Keratinocyte (primary cell): ENCODE measurements around the gene FZR1. TPM values are rescaled to one million over a fixed set of nuclear protein-coding genes. Genes with fewer than 3 reads are reported as not detected.

Source experiments
- DNase-seq: peaks from one replicate; pipeline ENCODE4 v3.0.0-alpha.2; 2011; ENCODE audit warnings: low read depth, missing footprints, low spot score
- FAIRE-seq: peaks from 2 replicates; lab custom pipeline; 2011; peaks lifted over from hg19 to GRCh38; lab: Jason Lieb, UNC
- H2AFZ ChIP-seq: 2 replicates; pipeline ENCODE4 v1.6.0; 2012; ENCODE audit warnings: low read length, control low read depth, inconsistent platforms; ENCODE audit not compliant: control insufficient read depth
- H3K27ac ChIP-seq: 2 replicates; pipeline ENCODE4 v1.5.1; 2011; ENCODE audit warnings: low read length; ENCODE audit not compliant: control insufficient read depth, insufficient read depth
- H3K27me3 ChIP-seq: 3 replicates; pipeline ENCODE4 v1.6.0; 2011; ENCODE audit warnings: low read length; ENCODE audit not compliant: control insufficient read depth, insufficient read depth; ENCODE audit errors: extremely low read depth
- H3K36me3 ChIP-seq, 2 experiments: 2 replicates in 1 of 2; 3 replicates in 1 of 2; pipeline ENCODE4 v1.5.1; 2011; ENCODE audit warnings: low read length in 2 of 2, mild to moderate bottlenecking in 1 of 2; ENCODE audit not compliant: control insufficient read depth in 2 of 2, insufficient read depth in 2 of 2; ENCODE audit errors: extremely low read depth in 1 of 2
- H3K4me1 ChIP-seq: 3 replicates; pipeline ENCODE4 v1.5.1; 2011; ENCODE audit warnings: low read length; ENCODE audit not compliant: control insufficient read depth, insufficient read depth; ENCODE audit errors: extremely low read depth
- H3K4me2 ChIP-seq: 3 replicates; pipeline ENCODE4 v1.6.0; 2011; ENCODE audit warnings: low read depth, low read length; ENCODE audit not compliant: control insufficient read depth, insufficient read depth; ENCODE audit errors: extremely low read depth
- H3K4me3 ChIP-seq, 3 experiments: fragments of 200-600 bp in 1 of 3; sonication (generic) in 1 of 3; 2 replicates in 2 of 3; 3 replicates in 1 of 3; pipeline ENCODE4 v1.5.1; 2011 to 2016; ENCODE audit warnings: low read length in 3 of 3, mild to moderate bottlenecking in 3 of 3, control low read depth in 2 of 3, inconsistent platforms in 1 of 3, low read depth in 1 of 3, mixed read lengths in 1 of 3, mixed run types in 1 of 3, moderate library complexity in 1 of 3; ENCODE audit not compliant: control insufficient read depth in 2 of 3, insufficient read depth in 2 of 3; ENCODE audit errors: extremely low read depth in 1 of 3
- H3K79me2 ChIP-seq: 2 replicates; pipeline ENCODE4 v1.6.0; 2012; ENCODE audit warnings: low read length; ENCODE audit not compliant: control insufficient read depth, insufficient read depth
- H3K9ac ChIP-seq: 3 replicates; pipeline ENCODE4 v1.6.0; 2011; ENCODE audit warnings: low read length; ENCODE audit not compliant: control insufficient read depth, insufficient read depth; ENCODE audit errors: extremely low read depth
- H3K9me1 ChIP-seq: 3 replicates; pipeline ENCODE4 v1.6.0; 2011; ENCODE audit warnings: low read length; ENCODE audit not compliant: control insufficient read depth, insufficient read depth; ENCODE audit errors: extremely low read depth
- H3K9me3 ChIP-seq: 2 replicates; pipeline ENCODE4 v1.5.1; 2012; ENCODE audit warnings: low read depth, low read length; ENCODE audit not compliant: control insufficient read depth
- H4K20me1 ChIP-seq: 3 replicates; pipeline ENCODE4 v1.6.0; 2011; ENCODE audit warnings: low read length; ENCODE audit not compliant: control insufficient read depth, insufficient read depth; ENCODE audit errors: extremely low read depth
- EZH2 ChIP-seq: IDR thresholded peaks from one replicate; pipeline ENCODE4 v1.6.1; 2012; ENCODE audit warnings: inconsistent platforms, mild to moderate bottlenecking, low read length, moderate library complexity
- dilution Hi-C: fragments of 300-500 bp; cut with MboI; formaldehyde crosslinking; loops from one replicate; pipeline ENCODE4 v1.7.0; 2020; ENCODE audit warnings: low sequenced_read_pairs; ENCODE audit not compliant: extremely low pct_ligation_motif_present
- polyA plus RNA-seq, 5 experiments: library from polyadenylated mRNA; depleted of rRNA in 3 of 5; stranded (reverse) in 3 of 5; stranded (forward) in 1 of 5; unstranded in 1 of 5; fragments of >200 nt; gene quantifications; 1 replicate in 1 of 5; 2 replicates in 3 of 5; 3 replicates in 1 of 5; pipeline versions ENCODE4 v1.2.1 to v1.2.3, GENCODE V29; 2011 to 2012; ENCODE audit warnings: missing spikeins in 2 of 5, low read depth in 1 of 5, low replicate concordance in 1 of 5
- TF ChIP-seq, protein P1 (sequence below), 3 experiments: IDR thresholded peaks in 1 of 3; conservative IDR thresholded peaks in 1 of 3; optimal IDR thresholded peaks in 1 of 3; 2 replicates in 2 of 3; 3 replicates in 1 of 3; pipeline versions ENCODE3 to v1.5.1; 2011; ENCODE audit warnings: low read length in 3 of 3, mild to moderate bottlenecking in 3 of 3, moderate library complexity in 2 of 3, control low read depth in 1 of 3, inconsistent platforms in 1 of 3; ENCODE audit not compliant: insufficient read depth in 2 of 3; ENCODE audit errors: extremely low read depth in 1 of 3

Gene FZR1
- polyA plus RNA-seq, 1 donor (not counting 4 experiments of a cell fraction or from before 2014, with no cell fraction given) = 23.3 TPM

GRCh38 chr19:3544058-3544376 lies 37.9 kb downstream of the FZR1 start:
- Histone ChIP-seq H3K36me3 (peaks cover 9 to 19% of the 10 kb centered on the region in 2 experiments), H3K27me3 (no peaks in the 10 kb centered on the region), H3K9me1 (no peaks in the 10 kb centered on the region), H4K20me1 (peaks cover 4% of the 10 kb centered on the region), H3K4me2 (no peak overlapping the region), H3K9ac (no peak overlapping the region), H3K4me3 (no peak overlapping the region), H2AFZ (no peak overlapping the region), H3K4me1 (peaks cover 9% of the 10 kb centered on the region), H3K79me2 (no peaks in the 10 kb centered on the region), H3K27ac (no peak overlapping the region), H3K9me3 (no peaks in the 10 kb centered on the region)
- TF ChIP-seq, protein P1, sequence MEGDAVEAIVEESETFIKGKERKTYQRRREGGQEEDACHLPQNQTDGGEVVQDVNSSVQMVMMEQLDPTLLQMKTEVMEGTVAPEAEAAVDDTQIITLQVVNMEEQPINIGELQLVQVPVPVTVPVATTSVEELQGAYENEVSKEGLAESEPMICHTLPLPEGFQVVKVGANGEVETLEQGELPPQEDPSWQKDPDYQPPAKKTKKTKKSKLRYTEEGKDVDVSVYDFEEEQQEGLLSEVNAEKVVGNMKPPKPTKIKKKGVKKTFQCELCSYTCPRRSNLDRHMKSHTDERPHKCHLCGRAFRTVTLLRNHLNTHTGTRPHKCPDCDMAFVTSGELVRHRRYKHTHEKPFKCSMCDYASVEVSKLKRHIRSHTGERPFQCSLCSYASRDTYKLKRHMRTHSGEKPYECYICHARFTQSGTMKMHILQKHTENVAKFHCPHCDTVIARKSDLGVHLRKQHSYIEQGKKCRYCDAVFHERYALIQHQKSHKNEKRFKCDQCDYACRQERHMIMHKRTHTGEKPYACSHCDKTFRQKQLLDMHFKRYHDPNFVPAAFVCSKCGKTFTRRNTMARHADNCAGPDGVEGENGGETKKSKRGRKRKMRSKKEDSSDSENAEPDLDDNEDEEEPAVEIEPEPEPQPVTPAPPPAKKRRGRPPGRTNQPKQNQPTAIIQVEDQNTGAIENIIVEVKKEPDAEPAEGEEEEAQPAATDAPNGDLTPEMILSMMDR (optimal IDR thresholded peaks at IDR 0.05 in 1 of 3, IDR thresholded peaks at IDR 0.05 in 1 of 3, conservative IDR thresholded peaks at IDR 0.05 in 1 of 3; ENCODE audit: extremely low read depth in 1 of 3, insufficient read depth in 2 of 3, low read length in 3 of 3) = no peak
- no peak for TF ChIP-seq EZH2
- DNase-seq = no peak
- no peak for FAIRE-seq
- dilution Hi-C loops = no loop called here

DNA sequence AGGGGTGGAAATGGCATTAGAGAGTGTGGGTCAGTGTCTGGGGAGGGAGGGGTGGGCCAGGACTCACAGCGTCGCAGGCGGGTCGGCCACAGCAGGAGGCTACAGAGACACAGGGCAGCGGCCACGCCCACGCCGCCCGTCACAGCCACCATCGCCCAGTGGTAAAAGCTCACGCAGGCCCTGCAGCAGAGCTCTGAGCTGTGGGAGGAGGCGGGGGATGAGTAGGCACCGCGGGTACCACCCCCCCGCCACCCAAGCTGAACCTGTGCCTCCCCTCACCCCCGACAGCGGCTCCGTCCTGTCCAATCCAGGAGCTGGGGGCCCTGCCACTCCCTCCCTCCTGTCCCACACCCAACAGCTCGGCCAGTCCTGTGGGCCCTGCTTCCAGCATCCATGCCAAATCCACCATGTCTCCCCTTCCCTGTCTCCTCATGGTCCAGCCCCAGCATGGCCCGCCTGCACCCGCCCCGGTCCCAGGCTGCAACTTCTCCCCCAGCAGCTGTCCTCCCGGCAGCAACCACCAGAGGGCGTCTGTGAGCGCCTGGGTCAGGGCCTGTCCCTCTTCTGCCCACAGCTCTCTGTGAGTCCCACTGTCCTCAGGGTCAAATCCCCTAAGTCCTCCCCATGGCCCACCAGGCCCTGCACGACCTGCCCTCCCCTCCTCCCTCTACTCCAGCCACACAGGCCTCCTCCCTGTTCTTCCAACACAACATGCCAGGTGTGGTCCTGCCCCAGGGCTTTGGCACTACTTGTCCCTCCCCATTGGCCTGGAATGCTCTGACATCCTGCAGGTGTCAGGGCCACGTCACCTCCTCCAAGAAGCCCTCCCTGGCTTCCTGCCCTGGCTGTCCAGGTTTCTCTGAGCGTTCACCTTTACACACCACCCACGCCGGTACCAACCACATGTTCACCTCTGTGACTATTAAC lies 38.9 kb downstream of the FZR1 start:
- Histone ChIP-seq H3K36me3 (peaks cover 9 to 19% of the 10 kb centered on the region in 2 experiments), H3K9ac (no peak overlapping the region), H3K4me1 (peaks cover 9% of the 10 kb centered on the region), H3K27me3 (no peaks in the 10 kb centered on the region), H3K79me2 (no peaks in the 10 kb centered on the region), H2AFZ (no peak overlapping the region), H3K9me1 (no peaks in the 10 kb centered on the region), H3K4me3 (no peak overlapping the region), H4K20me1 (peaks cover 4% of the 10 kb centered on the region), H3K27ac (no peak overlapping the region), H3K4me2 (peak overlapping the region; percentile 30), H3K9me3 (no peaks in the 10 kb centered on the region)
- peak; percentile 56 for FAIRE-seq
- peak; percentile 67 for DNase-seq
- dilution Hi-C loops = no loop called here
- TF ChIP-seq, protein P1 (optimal IDR thresholded peaks at IDR 0.05 in 1 of 3, IDR thresholded peaks at IDR 0.05 in 1 of 3, conservative IDR thresholded peaks at IDR 0.05 in 1 of 3; ENCODE audit: extremely low read depth in 1 of 3, insufficient read depth in 2 of 3, low read length in 3 of 3) = peak; percentile 85 to 99 (median 90)
- no peak for TF ChIP-seq EZH2
